GM18867 (cell line): ENCODE results near the gene ATG2B.

Experiments
- ATAC-seq: cut with Tn5 transposase; IDR thresholded peaks from one replicate; pipeline ENCODE4 v1.9.1; 2021; ENCODE audit warnings: mild to moderate bottlenecking, moderate library complexity; ENCODE audit not compliant: unreplicated experiment

Gene ATG2B

DNA sequence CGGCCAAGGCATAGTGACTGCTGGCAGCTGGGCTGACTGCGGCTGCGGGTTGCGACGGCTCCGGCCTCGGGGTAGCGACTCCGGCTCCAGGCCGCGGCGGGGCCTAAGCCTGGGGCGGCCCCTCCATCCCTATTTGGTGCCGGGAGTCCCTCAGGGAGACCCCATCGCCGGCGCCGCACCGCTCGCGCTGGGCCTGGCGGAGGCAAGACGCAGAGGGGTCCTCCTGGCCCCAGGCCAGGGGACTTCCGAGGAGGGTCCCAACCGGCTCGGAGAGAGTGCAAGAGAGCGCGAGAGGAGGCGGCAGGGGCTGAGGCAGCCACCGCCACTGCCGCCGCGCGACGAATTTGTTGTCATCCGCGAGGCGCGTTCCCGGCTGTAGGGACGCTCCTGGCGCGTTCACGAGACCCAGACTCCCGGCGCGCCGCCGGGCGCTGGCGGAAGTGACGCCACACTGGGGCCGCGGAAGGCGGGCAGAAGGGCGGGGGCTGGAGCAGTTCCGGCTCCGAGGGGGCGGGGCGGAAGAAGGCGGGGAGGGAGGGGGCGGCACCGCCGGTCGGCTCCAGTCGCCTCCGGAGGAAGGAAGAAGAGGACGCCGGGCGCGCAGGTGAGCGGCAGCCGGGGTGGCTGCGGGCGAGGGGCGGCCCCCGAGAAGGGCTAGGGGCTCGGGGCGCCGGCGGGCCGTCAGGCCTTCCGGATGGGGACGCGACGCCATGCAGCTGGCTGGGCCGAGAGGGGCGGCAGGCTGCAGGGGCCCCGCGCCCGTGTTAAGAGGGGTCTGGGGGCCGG, at the start of gene ATG2B, which contains the start of gene GSKIP:
ATG2B (minus strand) TSS at position 377 of the 786 bp plus-strand sequence; CDS start at position 12, 365 bp downstream.
GSKIP (plus strand) TSS at position 562 of the 786 bp plus-strand sequence. CDS start 18,722 bp downstream, outside the sequence.
- peak; percentile 82 for ATAC-seq

GRCh38 chr14:96410119-96410518, 47.0 kb upstream of the ATG2B start:
- no peak for ATAC-seq

- ATAC-seq: no peak
These were observed 46.6 kb upstream of the ATG2B start for GRCh38 chr14:96409701-96410100.

DNA sequence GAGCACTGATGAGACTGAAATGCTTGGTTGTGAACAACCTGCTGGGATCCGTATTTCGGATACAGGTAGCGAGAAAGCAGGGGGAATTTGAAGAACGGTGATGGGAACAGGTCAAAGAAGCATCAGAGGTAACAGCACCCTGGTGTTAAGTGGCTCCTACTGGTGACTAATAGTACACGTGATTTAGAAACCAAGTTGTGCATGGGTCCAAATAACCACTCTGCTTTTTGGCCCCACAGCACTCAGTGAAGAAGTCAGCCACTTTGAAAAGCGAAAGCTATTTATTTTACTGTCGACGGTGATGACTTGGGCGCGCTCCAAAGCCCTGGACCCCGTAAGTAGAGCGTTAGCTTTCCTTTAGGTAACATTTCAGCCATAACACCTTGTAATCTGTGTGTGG, 45.5 kb upstream of the ATG2B start:
- peak; percentile 58 for ATAC-seq

GRCh38 chr14:96407935-96408570, 44.9 kb upstream of the ATG2B start:
- no peak for ATAC-seq

DNA sequence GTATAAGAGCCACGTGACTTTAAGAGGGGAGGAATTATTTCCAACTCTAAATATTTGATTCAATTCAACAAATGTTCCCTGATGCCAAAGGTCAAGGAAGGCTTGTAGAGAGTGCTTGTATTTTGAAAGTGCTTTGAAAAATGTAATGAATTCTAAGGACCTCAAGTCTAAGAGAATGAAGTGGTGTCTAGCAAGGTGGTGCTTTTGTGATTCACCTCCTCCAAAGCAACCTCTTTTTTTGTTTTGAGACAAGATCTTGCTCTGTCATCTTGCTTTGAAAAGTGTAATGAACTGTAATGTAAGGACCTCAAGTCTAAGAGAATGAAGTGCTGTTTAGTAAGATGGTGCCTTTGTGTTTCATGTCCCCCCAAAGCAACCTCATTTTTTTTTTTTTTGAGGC, 42.5 kb upstream of the ATG2B start:
- ATAC-seq: no peak

GRCh38 chr14:96403409-96403808, 40.3 kb upstream of the ATG2B start:
- no peak for ATAC-seq

GRCh38 chr14:96400495-96400894, 37.4 kb upstream of the ATG2B start:
- ATAC-seq: no peak

- no peak for ATAC-seq
These were observed 36.3 kb upstream of the ATG2B start for GRCh38 chr14:96399405-96399804.

DNA sequence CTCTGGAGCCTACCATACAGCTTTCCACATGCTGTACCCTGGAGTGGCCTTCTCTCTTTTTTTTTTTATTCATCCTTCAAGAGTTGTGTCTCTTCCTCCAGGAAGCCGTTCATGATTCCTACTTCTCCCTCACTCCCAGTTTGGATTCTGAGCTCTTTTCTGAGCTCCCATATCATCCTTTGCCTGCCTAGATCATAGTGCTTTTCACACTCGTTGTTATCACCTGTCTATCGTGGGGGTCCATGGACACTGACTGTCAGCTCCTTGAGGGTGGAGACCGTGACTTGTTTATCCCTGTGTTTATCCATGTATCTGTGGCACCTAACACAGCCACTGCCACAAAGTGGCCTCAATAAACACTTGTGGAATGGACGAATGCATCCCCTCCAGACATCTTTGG, 35.8 kb upstream of the ATG2B start:
- no peak for ATAC-seq

GRCh38 chr14:96398432-96398831, 35.3 kb upstream of the ATG2B start:
- no peak for ATAC-seq

- no peak for ATAC-seq
These were observed 31.1 kb upstream of the ATG2B start for GRCh38 chr14:96394047-96394815.

GRCh38 chr14:96393071-96393691, 30.0 kb upstream of the ATG2B start:
- no peak for ATAC-seq

GRCh38 chr14:96391293-96392118, 28.4 kb upstream of the ATG2B start:
- peak; percentile 89 for ATAC-seq

DNA sequence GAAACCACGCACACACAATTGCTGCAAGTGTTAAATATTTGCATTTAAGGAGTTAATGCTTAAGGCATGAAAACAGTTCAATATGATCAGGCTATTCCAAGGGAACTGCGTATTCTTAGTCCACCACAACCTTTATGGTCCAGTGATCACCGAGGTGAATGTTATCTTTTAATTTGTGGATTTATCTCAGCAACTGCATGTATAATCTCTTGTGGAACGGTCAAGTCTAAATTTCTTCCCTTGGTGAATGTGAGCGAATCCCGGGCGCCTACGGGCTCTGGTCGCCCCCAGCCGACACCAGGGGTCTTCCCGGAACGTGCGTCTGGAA, 27.8 kb upstream of the ATG2B start:
- ATAC-seq: no peak

DNA sequence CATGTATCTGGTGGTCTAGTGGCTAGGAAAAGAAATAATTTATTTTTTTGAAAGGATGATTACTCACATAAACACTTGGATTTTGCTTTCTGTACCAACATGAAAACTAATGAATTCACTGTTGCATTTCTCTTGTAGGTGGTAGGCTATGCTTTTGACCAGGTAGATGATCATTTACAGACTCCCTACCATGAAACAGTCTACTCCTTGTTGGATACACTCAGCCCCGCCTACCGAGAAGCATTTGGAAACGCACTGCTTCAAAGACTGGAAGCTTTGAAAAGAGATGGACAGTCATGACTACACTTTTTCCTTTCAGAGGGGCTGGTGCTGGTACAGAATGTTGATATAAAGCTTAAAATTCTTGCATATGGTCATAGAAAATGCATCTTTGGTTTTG, 22.2 kb upstream of the ATG2B start:
- ATAC-seq: no peak

GRCh38 chr14:96384740-96385139, 21.6 kb upstream of the ATG2B start:
- no peak for ATAC-seq

DNA sequence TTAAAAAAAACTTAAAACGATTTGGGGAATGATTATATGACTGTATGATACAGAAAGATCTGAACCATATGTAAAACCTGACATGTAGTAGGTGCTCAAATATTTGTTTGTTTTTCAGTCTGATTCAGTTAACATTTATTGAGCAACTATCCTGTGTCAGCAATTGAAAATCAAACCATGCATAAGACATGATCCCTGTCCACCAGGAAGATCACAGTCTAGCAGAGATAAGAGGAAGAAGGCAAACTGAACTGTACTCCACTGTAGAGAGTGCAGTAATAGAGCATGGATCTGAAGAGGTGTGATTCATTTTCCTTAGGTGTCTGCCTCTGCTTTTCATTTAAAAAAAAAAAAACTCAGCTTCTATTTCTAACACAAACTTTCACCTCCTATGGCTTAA, 20.9 kb upstream of the ATG2B start:
- ATAC-seq: no peak

GRCh38 chr14:96383445-96383844, 20.3 kb upstream of the ATG2B start:
- ATAC-seq: no peak

DNA sequence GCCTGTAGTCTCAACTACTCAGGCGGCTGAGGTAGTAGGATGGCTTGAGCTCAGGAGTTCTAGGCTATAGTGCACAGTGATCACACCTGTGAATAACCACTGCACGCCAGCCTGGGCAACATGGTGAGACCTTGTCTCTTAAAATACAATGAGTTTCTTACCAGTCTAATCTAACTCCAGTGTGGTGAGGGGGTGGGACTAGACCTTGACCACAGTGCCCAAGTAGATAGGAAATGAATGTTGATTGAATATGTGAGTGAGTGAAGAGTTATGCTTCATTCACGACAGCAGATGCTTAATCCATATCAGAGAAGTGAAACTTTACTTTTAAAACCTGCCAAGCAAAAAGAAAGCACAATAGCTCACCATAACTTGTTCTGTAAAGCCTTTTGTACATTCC, 17.6 kb upstream of the ATG2B start:
- peak; percentile 82 for ATAC-seq
